ENCODE data around the gene HOATZ.

GRCh38 chr11:111577821-111578220 is 63.2 kb downstream of the HOATZ start:
- TF ChIP-seq CTCF (IDR thresholded peaks at IDR 0.05) (no peak), POLR2A (IDR thresholded peaks at IDR 0.05) (no peak)
